Stimulated activated naive CD8-positive, alpha-beta T cell treated with anti-CD3 and anti-CD28 coated beads, Interleukin-15, Interleukin-2, amounts not matched to agents 100 ng/mL and 50 ng/mL, for 24 hours (primary cell): Measurements from ENCODE around the gene SCN1A.
"Not testable (repeated sequence)": the region's sequence is repeated elsewhere in the genome, so short reads cannot be mapped to it uniquely, and the experiment has no call there.

Experiments
- H3K27ac Mint-ChIP-seq: one replicate; pipeline ENCODE4 v1.8.0; 2021; ENCODE audit warnings: mild to moderate bottlenecking, mixed read lengths
- H3K27me3 Mint-ChIP-seq: one replicate; pipeline ENCODE4 v1.8.0; 2021; ENCODE audit warnings: mixed read lengths
- H3K36me3 Mint-ChIP-seq: one replicate; pipeline ENCODE4 v1.8.0; 2021; ENCODE audit warnings: low read depth, mixed read lengths
- H3K4me1 Mint-ChIP-seq: one replicate; pipeline ENCODE4 v1.8.0; 2021; ENCODE audit warnings: low read depth, mixed read lengths
- H3K4me3 Mint-ChIP-seq: one replicate; pipeline ENCODE4 v1.8.0; 2021; ENCODE audit warnings: mild to moderate bottlenecking, mixed read lengths
- H3K9me3 Mint-ChIP-seq: one replicate; pipeline ENCODE4 v1.8.0; 2021; ENCODE audit warnings: mixed read lengths

The SCN1A gene

DNA sequence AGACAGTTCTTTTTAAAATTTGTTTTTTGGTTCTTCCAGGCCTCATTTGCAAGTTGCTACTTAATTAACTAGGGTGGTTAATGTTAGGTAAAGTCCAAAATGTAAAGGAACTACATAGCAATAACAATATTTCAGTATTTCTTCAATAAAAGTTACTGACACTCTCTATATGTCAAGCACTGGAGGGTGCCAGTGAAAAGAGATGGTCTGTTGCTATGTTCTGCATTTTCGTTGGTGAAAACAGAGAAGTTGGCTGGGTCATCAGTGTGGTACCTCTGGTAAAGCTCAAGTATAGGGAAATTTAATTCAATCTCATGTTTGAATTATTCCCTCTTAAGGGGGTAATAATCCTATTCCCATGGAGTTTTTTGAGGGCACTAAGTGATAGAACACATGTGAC lies 16.3 kb upstream of the SCN1A start:
- Mint-ChIP-seq H3K27ac (no peak overlapping the region), H3K36me3 (no peaks in the 10 kb centered on the region), H3K4me3 (no peak overlapping the region), H3K9me3 (no peaks in the 10 kb centered on the region), H3K4me1 (no peaks in the 10 kb centered on the region), H3K27me3 (no peaks in the 10 kb centered on the region)

DNA sequence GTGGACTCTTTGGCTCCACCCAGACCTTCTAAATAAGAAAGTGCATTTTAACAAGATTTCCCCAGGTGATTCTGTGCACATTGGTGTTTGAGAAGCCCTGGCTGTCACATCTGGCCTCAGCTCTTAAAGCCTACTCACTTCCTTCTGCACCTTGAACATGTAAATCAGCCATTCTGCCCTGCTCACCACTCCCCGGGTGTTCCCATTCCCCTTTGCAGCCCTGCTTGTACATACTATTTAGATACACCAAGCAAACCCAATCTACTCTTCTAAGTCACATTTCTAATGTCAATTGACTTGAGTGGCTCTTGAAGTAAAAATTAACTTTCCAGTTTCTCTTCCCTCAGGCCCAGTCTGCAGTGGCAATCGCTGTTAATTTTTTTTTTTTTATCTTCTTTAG lies 13.1 kb upstream of the SCN1A start:
- Mint-ChIP-seq H3K4me1 (no peaks in the 10 kb centered on the region), H3K36me3 (no peaks in the 10 kb centered on the region), H3K9me3 (no peaks in the 10 kb centered on the region), H3K4me3 (no peak overlapping the region), H3K27ac (no peak overlapping the region), H3K27me3 (no peaks in the 10 kb centered on the region)

DNA sequence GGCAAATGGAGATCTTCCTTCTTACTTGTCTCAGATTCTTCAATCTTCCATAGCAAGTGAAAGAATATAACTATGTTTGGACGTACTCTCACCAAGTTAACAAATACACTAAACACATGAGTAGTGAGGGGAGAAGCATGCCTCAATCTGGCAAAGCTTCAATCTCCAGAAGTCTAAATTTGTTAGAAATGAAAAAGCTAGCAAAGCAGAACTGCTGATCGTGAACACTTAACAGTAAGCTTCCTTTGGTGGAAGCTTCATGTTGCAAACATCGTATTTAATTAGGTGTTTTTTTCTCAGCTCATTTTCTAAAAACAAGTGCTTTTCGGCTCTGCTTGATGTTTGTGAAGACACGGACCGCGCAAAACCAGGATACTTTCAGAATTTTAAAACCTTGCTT lies 12.7 kb upstream of the SCN1A start:
- Mint-ChIP-seq H3K27ac (no peak overlapping the region), H3K27me3 (no peaks in the 10 kb centered on the region), H3K4me1 (no peaks in the 10 kb centered on the region), H3K9me3 (no peaks in the 10 kb centered on the region), H3K36me3 (no peaks in the 10 kb centered on the region), H3K4me3 (no peak overlapping the region)

DNA sequence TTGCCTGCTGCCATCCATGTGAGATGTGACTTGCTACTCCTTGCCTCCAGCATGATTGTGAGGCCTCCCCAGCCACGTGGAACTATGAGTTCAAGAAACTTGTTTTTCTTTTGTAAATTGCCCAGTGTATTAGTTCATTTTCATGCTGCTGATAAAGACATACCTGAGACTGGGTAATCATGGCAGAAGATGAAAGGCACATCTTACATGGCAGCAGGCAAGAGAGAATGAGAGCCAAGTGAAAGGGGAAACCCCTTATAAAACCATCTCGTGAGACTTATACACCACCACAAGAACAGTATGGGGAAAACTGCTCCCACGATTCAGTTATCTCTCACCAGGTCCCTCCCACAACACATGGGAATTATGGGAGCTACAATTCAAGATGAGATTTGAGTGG lies 11.7 kb upstream of the SCN1A start:
- H3K27me3 Mint-ChIP-seq = not testable (repeated sequence)

DNA sequence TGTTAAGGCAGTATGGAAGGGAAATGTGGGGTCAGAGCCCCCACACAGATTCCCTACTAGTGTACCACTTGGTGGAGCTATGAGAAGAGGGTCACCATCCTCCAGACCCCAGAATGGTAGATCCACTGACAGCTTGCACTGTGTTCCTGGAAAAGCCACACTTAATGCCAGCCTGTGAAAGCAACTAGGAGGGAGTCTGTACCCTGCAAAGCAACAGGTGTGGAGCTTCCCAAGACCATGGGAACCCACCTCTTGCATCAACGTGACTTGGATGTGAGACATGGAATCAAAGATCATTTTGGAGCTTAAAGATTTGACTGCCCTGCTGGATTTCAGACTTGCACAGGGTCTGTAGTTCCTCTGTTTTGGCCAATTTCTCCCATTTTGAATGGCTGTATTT lies 10.8 kb upstream of the SCN1A start:
- H3K4me1 Mint-ChIP-seq = no peaks in the 10 kb centered on the region
- no peak overlapping the region for H3K4me3 Mint-ChIP-seq
- no peaks in the 10 kb centered on the region for H3K27me3 Mint-ChIP-seq
- no peak overlapping the region for H3K27ac Mint-ChIP-seq
- no peaks in the 10 kb centered on the region for H3K9me3 Mint-ChIP-seq
- no peaks in the 10 kb centered on the region for H3K36me3 Mint-ChIP-seq

More for the DNA sequence above, 11.7 kb upstream of the SCN1A start:
- not testable (repeated sequence) for H3K4me1 Mint-ChIP-seq, H3K9me3 Mint-ChIP-seq, H3K36me3 Mint-ChIP-seq, H3K4me3 Mint-ChIP-seq, H3K27ac Mint-ChIP-seq

DNA sequence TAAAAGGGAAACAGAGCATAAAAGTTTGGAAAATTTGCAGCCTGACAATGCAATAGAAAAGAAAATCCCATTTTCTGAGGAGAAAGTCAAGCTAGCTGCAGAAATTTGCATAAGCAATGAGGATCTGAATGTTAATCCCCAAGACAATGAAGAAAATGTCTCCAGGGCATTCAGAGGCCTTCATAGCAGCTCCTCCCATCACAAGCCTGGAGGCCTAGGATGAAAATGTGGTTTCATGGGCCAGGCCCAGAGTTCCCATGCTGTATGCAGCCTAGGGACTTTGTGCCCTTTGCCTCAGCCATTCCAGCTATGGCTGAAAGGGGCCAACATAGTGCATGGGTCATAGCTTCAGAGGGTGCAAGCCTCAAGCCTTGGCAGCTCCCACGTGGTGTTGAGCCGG lies 10.3 kb upstream of the SCN1A start:
- Mint-ChIP-seq H3K9me3 (no peaks in the 10 kb centered on the region), H3K4me3 (no peak overlapping the region), H3K27ac (no peak overlapping the region), H3K27me3 (no peaks in the 10 kb centered on the region), H3K4me1 (no peaks in the 10 kb centered on the region), H3K36me3 (no peaks in the 10 kb centered on the region)

DNA sequence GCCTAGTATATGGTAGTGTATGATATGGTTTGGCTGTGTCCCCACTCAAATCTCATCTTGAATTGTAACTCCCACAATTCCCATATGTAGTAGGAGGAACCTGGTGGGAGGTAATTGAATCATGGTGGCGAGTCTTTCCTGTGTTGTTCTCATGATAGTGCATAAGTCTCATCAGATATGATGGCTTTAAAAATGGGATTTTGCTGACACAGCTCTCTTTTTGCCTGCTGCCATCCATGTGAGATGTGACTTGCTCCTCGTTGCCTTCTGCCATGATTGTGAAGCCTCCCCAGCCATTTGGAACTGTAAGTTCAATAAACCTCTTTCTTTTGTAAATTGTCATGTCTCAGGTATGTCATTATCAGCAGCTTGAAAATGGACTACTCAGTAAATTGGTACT lies 9.5 kb upstream of the SCN1A start:
- H3K9me3 Mint-ChIP-seq = no peaks in the 10 kb centered on the region
- H3K4me3 Mint-ChIP-seq = no peak overlapping the region
- no peak overlapping the region for H3K27ac Mint-ChIP-seq
- no peaks in the 10 kb centered on the region for H3K36me3 Mint-ChIP-seq
- H3K27me3 Mint-ChIP-seq = no peaks in the 10 kb centered on the region
- H3K4me1 Mint-ChIP-seq = no peaks in the 10 kb centered on the region

DNA sequence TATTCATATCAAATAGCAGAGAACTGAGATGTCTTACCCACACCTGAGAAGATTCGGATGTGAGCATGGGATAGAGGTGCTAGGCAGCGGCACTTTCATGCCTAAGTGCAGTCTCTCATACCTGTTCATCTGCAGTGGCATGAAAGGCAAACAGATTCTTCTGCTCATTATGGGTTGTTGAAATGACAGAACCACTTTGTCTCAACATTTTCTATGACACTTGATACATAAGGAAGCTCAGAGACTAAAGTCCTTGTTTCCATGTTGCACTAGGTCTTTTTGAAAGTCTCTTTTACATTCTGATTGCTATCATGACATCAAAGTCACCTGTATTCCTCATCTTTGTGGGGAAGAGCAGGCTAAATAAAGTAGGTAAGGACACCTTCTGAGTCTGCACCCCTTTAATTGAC lies 8.0 kb upstream of the SCN1A start:
- H3K27ac Mint-ChIP-seq = no peak overlapping the region
- no peaks in the 10 kb centered on the region for H3K4me1 Mint-ChIP-seq
- peaks cover 5% of the 10 kb centered on the region for H3K27me3 Mint-ChIP-seq
- H3K4me3 Mint-ChIP-seq = no peak overlapping the region
- no peaks in the 10 kb centered on the region for H3K36me3 Mint-ChIP-seq
- no peaks in the 10 kb centered on the region for H3K9me3 Mint-ChIP-seq

DNA sequence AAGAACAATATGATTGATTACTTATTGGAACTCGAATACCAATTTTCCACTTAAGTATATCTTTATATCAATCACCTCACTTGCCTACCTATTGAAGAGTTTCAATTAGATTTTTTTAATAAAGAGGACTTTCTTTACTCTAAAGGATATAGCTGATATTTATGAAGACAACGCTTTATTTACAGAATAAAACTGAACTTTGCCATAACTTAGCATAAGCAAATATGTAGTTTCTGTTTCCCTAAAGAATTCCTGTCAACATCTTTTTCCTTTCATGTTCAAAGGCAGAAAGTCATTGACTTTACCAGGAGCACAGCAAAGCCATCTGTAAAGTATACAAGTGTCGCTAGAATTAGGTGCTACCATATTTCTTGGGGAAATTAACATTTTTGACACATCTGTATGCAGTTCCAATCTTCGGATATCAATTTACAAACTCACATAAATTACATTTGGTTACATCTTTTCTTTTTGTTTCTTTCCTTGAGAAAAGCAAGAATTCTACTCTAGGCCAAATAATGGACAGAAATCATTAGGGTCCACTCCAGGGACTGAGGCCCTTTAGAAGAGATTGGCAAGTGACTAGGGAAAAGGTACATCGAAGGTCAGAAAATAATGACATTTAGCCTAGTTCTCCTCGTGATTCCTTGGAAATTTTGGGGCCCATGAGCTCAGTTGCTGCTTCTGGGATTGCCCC lies 7.5 kb upstream of the SCN1A start:
- H3K4me3 Mint-ChIP-seq = no peak overlapping the region
- H3K9me3 Mint-ChIP-seq = no peaks in the 10 kb centered on the region
- H3K27ac Mint-ChIP-seq = no peak overlapping the region
- no peaks in the 10 kb centered on the region for H3K4me1 Mint-ChIP-seq
- peaks cover 5% of the 10 kb centered on the region for H3K27me3 Mint-ChIP-seq
- no peaks in the 10 kb centered on the region for H3K36me3 Mint-ChIP-seq

DNA sequence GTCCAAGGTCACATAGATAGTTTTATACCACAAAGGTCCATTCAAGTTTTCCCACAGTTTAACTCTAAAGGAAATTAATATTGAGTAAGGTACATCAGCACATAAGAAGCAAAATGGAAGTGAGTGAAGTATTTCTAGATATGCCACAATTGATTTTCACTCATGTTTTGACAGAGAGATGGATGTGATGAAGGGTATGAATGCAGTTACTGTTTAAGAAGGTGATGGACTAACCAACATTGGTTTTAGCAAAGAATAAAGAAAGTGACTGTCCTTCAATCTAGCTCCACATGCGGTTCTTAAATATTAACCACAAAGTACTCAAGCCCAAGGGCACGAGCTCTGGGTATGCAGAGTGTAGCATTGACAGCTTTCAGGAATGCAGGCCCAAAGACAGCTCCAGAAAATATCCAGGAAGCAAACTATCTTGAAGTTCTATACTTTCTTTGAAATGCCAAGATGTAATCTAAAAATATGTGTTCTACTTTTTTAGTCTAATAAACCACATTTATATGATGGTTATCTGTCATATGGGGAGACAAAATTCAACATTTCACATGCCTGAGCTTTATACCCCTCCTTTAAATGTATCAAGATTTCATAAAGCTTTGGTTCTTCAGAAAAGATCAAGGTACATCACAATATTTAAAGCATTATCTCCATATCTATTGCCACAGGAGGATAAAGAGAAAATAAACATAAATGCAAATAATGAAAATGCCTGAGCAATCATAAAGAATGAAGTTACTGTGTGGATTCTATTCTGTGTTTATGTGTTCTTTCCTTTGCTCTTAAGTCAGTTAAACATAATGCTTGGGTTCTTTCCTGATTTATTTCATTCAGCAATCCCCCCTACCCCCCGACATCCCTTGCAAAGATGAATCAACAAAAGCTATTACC lies 6.7 kb upstream of the SCN1A start:
- Mint-ChIP-seq H3K4me1 (no peaks in the 10 kb centered on the region), H3K9me3 (no peaks in the 10 kb centered on the region), H3K36me3 (no peaks in the 10 kb centered on the region), H3K27ac (no peak overlapping the region), H3K27me3 (peaks cover 8% of the 10 kb centered on the region), H3K4me3 (no peak overlapping the region)

DNA sequence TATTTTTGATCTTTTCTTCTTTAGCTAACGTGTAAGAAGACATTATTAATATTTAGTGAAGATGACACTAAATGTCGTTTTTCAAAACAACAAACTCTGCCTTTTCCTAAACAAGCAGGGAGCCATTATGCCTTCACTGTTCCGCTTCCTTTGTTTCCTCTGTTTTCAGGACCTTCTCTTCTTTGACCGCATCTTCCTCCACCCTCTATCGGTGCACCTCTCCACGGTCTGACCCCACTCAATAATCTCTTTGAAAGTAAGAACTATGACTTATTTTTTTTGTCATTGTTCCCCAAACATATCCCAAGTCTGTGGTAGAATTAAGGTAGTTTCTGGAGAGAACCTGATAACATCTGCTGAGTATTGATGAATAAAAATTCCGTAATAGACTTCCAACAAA lies 5.8 kb upstream of the SCN1A start:
- no peaks in the 10 kb centered on the region for H3K9me3 Mint-ChIP-seq
- H3K27ac Mint-ChIP-seq = no peak overlapping the region
- no peaks in the 10 kb centered on the region for H3K4me1 Mint-ChIP-seq
- no peaks in the 10 kb centered on the region for H3K36me3 Mint-ChIP-seq
- H3K27me3 Mint-ChIP-seq = peaks cover 8% of the 10 kb centered on the region
- no peak overlapping the region for H3K4me3 Mint-ChIP-seq

DNA sequence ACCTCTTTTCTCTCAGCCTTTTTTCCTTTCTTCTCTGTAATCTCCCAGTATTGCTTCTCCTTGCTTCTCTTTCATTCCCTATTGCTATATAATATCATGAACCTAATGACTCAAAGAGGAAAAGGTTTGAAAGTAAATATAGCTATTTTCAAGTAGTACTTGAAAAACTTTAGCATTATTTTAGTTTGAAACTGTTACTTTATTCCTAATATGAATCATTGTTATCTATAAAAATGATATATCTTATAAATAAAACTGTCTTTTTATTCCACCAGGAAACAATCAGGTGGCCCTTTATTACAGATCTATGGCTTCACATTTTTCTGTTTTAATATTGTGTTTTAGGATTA lies 311 bp upstream of the SCN1A start:
- Mint-ChIP-seq H3K36me3 (no peaks in the 10 kb centered on the region), H3K27ac (no peak overlapping the region), H3K4me1 (no peaks in the 10 kb centered on the region), H3K27me3 (peaks cover 12% of the 10 kb centered on the region), H3K4me3 (no peak overlapping the region), H3K9me3 (no peaks in the 10 kb centered on the region)

DNA sequence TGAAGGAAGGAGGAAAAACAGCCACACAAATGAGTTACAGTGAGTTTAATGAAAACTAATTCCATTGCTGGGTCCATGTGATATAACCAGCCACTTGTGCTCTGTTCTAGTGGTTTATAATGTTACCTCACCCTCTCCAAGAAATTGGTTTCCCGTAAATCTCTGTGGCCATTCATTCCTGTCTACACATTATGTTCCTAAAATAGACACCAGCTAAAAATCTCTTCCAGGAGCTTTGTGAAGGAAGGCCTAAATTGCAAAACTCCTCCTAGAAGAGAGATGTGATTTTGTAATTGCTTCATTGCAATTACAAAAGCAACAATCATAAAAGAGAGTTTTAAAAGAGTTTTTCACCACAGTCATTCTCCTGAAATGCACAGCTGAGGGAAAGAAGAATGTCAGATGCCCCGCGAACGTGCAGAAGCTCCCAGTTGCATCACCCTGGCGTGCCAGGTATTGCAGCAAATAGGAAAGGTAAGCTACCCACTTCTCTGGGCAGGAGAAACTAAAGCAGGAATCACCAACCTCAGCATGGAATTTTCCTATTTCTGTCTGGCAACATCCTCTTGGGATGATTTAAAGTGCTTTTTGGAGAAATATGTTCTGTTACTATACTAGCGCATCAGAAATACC lies 1.7 kb downstream of the SCN1A start:
- Mint-ChIP-seq H3K9me3 (no peaks in the 10 kb centered on the region), H3K27ac (no peak overlapping the region), H3K4me3 (no peak overlapping the region), H3K27me3 (peaks cover 9% of the 10 kb centered on the region), H3K4me1 (no peaks in the 10 kb centered on the region), H3K36me3 (no peaks in the 10 kb centered on the region)

DNA sequence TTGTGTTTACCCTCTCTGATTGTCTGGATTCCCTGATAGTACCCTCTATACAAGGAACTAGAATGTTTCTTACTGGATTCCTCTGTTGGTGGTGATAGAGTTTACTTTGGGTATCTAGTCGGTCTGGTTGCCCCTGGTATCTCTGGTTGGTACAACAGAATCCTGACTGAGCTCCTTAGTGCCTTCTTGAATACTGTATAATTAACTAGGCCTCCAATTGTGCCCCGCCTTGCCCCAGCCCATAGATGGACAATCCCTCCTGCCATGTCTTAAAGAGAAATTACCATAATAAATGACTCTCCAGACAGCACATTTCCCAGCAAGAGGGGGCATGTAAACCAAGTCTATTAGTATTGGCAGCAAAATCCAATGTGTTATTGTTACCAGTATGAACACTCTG lies 2.3 kb downstream of the SCN1A start:
- Mint-ChIP-seq H3K27me3 (peaks cover 7% of the 10 kb centered on the region), H3K4me1 (no peaks in the 10 kb centered on the region), H3K36me3 (no peaks in the 10 kb centered on the region), H3K27ac (no peak overlapping the region), H3K9me3 (no peaks in the 10 kb centered on the region), H3K4me3 (no peak overlapping the region)

DNA sequence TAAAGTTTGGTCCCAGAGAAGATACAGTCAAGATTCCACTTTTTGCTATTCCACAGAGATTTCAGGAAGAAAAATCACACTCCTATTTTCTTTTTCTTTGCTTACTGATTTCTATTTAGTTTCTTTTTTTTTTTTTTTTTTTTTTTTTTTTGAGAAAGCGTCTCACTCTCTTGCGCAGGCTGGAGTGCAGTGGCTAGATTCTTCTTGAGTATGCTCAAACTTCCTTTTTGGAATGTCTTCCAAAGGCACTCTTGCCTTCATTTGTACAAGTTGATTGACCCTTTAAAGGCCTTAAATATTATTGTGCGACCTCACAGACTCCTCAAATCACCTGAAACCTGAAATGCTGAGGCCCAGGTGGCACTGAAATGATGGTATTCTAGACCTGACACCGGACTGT lies 9.6 kb downstream of the SCN1A start:
- H3K36me3 Mint-ChIP-seq = no peaks in the 10 kb centered on the region
- no peak overlapping the region for H3K27ac Mint-ChIP-seq
- no peaks in the 10 kb centered on the region for H3K27me3 Mint-ChIP-seq
- H3K4me3 Mint-ChIP-seq = no peak overlapping the region
- no peaks in the 10 kb centered on the region for H3K9me3 Mint-ChIP-seq
- H3K4me1 Mint-ChIP-seq = no peaks in the 10 kb centered on the region
